SU-DHL-6 (cell line): ENCODE data around the gene ITGB1BP1.

ENCODE experiments used
- CTCF ChIP-seq: fragments of 200-600 bp; sonication (generic); IDR thresholded peaks from one replicate; pipeline ENCODE4 v1.5.1; 2017; ENCODE audit warnings: antibody characterized with exemption, mild to moderate bottlenecking, low read length, moderate library complexity; ENCODE audit not compliant: insufficient read depth, poor library complexity, severe bottlenecking
- EZH2phosphoT487 ChIP-seq: fragments of 200-600 bp; sonication (generic), shearing (Covaris generic); conservative IDR thresholded peaks from 2 replicates; pipeline ENCODE4 v1.6.1; 2018; ENCODE audit warnings: mild to moderate bottlenecking, antibody characterized with exemption, low read length, moderate library complexity, mixed read lengths

- TF ChIP-seq EZH2phosphoT487 (no peak), CTCF (no peak)
Observed at GRCh38 chr2:9440058-9440727, 16.9 kb upstream of the ITGB1BP1 start.
